Fibroblast of the aortic adventitia (primary cell): ENCODE measurements around the gene SLC6A3. TPM values are rescaled to one million over a fixed set of nuclear protein-coding genes. Genes with fewer than 3 reads are reported as not detected.
A peak's percentile ranks its signal among the peaks of the same experiment; 100 is the strongest.

ENCODE experiments used
- DNase-seq: peaks from one replicate; pipeline ENCODE4 v3.0.0-alpha.2; 2010; ENCODE audit warnings: low read depth
- H3K4me3 ChIP-seq: 2 replicates; pipeline ENCODE4 v1.5.1; 2011; ENCODE audit warnings: low read depth, mild to moderate bottlenecking, control low read depth, low read length, moderate library complexity
- CTCF ChIP-seq: IDR thresholded peaks from 2 replicates; pipeline ENCODE4 v1.5.1; 2011; ENCODE audit warnings: mild to moderate bottlenecking, low read length, control low read depth, inconsistent platforms; ENCODE audit not compliant: insufficient read depth
- total RNA-seq: library from RNA; depleted of rRNA; stranded (reverse); fragments of >200 nt; gene quantifications from 2 replicates; pipeline ENCODE4 v1.2.3, GENCODE V29; 2012; ENCODE audit warnings: low replicate concordance

The SLC6A3 gene
- total RNA-seq, 1 donor = not detected

DNA sequence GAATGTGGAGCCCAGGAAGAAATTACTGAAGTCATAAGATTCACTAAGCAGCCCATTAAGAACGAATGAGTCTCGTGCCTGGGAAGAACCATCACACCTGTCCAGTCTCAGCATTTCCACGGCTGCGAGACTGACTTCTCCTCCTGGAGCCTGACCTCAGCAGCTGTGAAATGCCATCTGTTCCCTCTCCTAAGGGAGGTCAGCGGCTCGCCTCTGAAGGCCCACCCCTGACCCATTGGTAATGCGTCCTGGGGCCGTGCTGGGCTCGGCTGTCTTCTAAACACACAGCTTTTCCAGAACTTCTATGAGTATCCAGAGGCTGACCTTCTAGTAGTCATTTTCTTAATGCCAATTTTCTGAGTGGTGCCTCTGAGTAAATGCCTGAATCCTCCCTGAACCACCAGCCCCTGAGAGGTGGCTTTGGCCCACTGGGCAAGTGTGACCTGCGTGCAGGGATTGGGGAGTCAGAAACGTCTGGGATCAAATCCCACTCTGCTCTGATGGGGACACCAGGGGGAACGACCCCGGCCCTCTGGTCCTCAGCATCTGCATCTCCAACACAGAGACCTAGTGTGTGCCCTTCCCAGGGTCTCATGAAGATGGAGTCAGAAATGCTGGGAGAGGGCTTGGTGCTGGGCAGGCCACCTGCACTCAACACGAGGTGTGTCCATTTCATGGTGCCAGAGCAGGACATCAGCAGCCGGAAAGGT lies 5.7 kb downstream of the SLC6A3 start:
- H3K4me3 ChIP-seq = no peak overlapping the region
- TF ChIP-seq CTCF = no peak
- no peak for DNase-seq

GRCh38 chr5:1438871-1439270 lies 6.4 kb downstream of the SLC6A3 start:
- no peak for DNase-seq

DNA sequence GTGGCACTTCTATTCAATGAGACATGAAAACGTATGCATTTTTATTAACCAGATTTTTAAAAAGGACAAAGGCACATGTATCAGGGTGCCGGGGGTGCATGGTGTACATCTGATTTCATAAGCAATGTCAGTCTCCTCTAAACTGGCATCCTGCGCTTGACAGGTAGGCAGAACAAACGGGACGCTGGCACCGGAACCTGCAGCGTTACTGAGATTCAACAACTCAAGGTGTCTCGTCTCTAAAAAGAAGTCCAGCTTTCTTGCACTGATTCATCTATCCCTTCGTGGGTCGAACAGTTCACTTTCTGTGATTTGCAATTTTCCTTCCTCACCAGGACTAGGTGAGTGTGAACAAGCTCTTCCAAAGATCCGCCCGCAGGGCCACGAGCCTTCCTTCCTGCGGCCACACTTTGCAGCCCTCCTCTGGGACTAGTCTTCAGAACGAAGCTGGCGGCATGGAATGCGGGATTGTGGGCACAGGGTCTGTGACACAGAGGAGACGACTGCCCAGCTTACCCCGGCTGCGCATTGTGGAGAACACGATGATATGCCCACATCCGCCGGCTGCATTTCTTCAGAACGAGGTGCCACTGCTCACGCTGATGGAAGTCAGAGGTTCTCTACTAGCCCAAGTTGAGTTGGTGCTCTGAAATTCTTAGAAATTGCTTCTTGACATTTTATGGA lies 7.2 kb downstream of the SLC6A3 start:
- DNase-seq = no peak
- no peak overlapping the region for H3K4me3 ChIP-seq
- no peak for TF ChIP-seq CTCF

More at GRCh38 chr5:1438871-1439270, 6.4 kb downstream of the SLC6A3 start:
- no peak overlapping the region for H3K4me3 ChIP-seq
- TF ChIP-seq CTCF = no peak

GRCh38 chr5:1437226-1437829 lies 7.9 kb downstream of the SLC6A3 start:
- peak; percentile 35 for DNase-seq
- TF ChIP-seq CTCF = peak; percentile 11
- H3K4me3 ChIP-seq = no peak overlapping the region

DNA sequence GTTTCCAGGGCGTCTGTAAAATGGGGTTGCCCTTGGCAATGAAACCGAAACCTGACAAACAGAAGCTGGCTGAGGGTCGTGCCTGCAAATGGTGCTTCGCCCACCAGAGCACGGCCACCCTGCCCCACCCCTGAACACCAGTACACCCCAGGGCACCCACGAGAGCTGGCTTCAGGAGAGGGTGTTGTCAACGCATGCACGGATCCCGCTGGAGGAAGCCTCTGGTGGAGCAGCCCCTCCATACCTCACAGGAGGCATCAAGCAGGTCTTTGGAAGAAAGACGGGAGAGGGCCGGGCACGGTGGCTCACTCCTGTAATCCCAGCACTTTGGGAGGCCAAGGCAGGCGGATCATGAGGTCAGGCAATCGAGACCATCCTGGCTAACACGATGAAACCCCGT lies 8.6 kb downstream of the SLC6A3 start:
- H3K4me3 ChIP-seq = no peak overlapping the region
- no peak for TF ChIP-seq CTCF
- DNase-seq = no peak

DNA sequence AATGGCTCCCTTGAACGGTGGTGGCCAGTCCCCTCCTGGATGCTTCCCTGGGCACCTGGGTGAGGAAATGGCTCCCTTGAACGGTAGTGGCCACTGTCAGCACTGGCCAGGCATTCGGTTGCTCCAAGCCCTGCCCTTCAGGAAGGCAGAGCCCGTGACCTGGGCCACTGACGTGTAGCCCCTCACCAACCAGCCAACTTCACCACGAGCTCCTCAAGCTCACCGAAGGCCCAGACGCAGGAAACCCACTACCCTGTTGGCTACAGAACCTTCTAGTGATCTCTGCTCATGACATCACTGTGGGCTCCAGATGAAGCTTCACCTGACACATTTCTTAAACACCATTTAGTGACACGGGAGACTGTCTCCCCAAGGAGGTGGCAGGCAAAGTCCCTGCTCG lies 9.2 kb downstream of the SLC6A3 start:
- TF ChIP-seq CTCF = no peak
- DNase-seq = no peak
- H3K4me3 ChIP-seq = no peak overlapping the region
